SIG-M5 treated with dmso at 0.1 percent for 504 hours (cell line): ENCODE measurements around the gene ZNF738.

Source experiments
- DNase-seq: peaks from one replicate; lab custom pipeline; 2025; ENCODE audit not compliant: unreplicated experiment; lab: John Stamatoyannopoulos, UW

The ZNF738 gene

GRCh38 chr19:21422244-21422643, 63.4 kb downstream of the ZNF738 start:
- DNase-seq: no peak

- DNase-seq: no peak
Measured at GRCh38 chr19:21423057-21424041, 64.5 kb downstream of the ZNF738 start.
